ENCODE data around the gene NAP1L4.

Gene NAP1L4

GRCh38 chr11:2934611-2935239 is 57.4 kb downstream of the NAP1L4 start:
- DNase-seq (ENCODE audit: low read depth), result no peak

- DNase-seq (ENCODE audit: low read depth), result no peak
Measured at GRCh38 chr11:2934021-2934550, 58.0 kb downstream of the NAP1L4 start.

DNA sequence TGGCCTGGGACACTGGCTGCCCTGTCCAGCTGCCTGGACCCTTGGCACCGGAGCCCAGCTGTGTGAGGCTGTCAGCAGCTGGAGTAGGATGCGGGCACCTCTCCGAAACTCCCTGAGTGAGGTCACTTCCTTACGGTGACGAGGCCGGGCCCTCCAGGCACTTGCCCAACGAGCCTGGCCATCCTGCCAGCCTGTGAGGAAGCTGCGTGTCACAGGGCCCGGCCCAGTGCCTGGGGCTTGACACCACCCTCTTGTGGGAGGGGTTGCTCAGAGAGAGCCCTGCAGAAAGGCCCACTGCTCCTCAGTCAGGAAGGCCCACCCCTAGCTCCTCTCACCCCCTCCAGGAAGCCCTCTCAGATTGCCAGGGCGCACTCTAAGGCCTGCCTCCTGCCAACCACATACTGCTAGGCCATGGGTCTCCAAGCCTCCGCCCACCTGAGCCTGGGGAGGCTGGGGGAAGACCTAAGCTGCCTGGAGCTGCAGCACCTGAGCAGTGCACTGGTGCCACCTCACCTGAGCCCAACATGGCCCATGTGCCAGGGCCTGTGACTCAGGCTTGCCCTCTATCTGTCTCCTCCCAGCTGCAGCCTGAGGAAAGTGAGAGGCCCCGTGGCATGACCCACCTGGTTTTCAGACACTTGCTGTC is 58.6 kb downstream of the NAP1L4 start:
- no peak for DNase-seq (ENCODE audit: low read depth)

GRCh38 chr11:2932850-2933251 is 59.3 kb downstream of the NAP1L4 start:
- no peak for DNase-seq (ENCODE audit: low read depth)

DNA sequence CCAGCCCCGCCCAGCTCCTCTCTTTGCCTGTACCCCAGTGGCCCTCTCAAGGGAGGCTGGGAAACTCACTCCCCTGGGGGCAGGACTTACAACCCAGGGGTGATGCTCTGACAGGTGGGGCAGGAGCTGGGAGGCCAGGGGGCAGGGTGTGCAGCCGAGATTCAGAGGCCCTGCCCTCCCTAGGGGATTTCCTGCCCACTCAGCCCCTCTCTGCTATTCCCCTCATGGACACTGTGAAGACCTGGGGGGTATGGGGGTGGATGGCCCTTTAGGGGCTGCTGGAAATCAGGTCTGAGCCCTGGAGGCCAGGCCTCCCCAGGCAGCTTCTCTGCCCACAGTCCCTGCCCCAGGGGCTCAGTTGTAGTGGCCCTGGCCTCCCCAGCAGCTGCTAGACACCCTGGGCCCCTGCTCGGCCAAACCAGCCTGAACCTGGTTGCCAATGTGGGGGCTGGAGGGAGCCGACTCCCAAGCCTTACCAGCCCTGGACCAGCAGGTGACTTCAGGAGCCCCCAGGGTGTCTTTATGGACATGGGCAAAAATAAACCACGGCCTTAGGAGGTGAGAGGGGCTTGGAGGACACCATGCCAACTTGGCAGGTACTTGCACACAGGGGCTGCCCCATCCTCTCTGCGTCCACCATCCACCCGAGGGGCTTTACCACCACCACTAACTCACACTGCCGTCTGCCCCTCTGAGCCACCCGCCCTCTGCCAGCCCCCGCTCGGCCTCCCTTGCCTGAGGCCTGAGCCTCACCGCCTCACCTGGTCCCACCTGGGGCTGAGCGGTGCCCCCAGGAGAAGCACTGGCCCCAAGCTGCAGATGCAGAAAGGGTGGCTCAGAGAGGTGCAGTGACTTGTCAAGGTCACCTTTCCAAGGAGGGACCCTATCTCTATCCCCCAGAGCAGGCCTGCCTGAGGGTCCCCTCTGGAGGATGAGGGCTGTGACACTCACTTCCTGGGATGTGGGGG is 60.1 kb downstream of the NAP1L4 start:
- DNase-seq (ENCODE audit: low read depth), result no peak

DNA sequence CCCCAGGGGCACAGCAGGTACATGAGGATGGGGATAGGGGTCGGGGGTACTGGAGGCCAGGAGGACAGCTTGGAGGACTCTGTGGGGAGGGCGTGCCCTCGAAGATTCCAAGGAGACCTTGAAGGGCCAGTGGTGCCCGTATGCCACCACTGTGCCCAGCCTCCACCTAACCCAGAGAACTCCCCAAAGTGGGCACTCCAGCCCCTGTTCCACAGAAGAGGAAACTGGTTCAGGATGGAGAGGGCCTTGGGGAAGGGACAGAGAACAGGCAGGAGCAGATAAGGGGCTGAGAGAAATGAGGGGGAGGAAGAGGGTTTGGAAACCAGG is 60.7 kb downstream of the NAP1L4 start:
- DNase-seq (ENCODE audit: low read depth), result no peak

- DNase-seq (ENCODE audit: low read depth), result no peak
Measured at GRCh38 chr11:2930704-2931419, 61.3 kb downstream of the NAP1L4 start.

- no peak for DNase-seq (ENCODE audit: low read depth)
Measured at GRCh38 chr11:2929950-2930703, 62.0 kb downstream of the NAP1L4 start.

DNA sequence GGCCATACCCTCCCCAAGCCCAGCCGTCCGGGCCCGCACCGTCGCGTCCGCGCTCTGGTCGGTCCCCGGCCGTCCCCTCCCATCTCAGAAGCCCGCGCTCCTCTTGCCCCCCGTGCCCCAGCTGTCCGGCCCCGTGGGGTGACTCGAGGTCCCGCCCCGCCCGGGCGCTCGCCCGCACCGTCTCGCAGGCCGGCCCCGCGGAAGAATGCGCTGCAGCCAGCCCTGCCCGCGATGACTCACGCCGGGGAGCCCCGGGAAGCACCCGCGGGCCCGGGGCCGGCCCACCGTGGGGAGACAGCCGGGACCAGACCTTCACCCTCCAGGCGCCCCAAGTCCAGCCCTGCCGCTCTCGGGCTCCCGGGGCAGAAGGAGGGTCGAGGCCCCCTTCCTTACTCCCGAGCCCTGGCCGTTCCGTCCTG is 62.6 kb downstream of the NAP1L4 start:
- no peak for DNase-seq (ENCODE audit: low read depth)

DNA sequence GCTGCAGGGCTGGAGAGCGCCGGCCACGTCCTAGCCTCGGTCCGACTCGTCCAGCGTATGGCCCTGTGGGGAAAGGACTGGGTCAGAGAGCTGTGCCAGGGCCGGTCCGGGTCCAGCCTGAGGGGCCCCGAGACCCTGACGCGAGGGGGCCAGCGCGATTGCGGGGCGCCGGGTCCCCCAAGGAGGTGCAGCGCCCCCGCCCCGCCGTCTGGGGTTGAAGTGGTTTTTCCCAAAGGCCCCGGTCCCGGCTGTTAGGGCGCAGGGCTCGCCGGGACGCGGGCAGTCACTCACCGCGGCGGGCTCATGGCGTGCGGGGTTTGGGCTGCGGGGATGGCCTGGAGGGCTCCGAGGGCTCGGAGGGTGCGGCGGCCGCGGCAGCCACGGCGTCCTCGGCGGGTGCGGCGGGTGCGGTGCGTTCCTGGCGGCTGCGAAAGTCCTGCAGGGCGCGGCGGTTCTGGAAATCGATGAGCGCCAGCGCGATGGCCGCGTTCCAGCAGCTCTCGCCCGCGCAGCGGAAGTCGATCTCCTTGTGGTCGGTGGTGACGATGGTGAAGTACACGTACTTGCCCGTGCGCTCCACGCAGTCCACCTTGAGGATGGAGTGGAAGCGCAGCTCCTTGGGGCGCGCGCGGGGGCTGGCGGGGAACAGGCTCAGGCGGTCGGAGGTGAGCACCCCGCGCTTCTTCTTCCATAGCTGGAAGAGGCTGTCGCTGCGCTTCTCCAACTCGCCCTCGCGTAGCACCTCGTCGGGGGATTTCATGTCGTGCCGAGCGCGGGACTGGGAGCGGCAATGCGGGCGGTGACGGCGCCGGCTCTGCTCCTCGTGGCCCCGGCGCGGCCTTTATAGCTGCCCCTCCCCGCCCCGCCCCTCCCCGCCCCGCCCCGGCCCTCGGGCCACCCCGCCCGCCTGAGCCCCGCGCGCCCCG is 63.3 kb downstream of the NAP1L4 start, which contains the start of gene PHLDA2:
TSS of gene PHLDA2 (minus strand) at position 816 of the 926 bp plus-strand sequence. CDS start at position 760, 56 bp downstream.
- DNase-seq (ENCODE audit: low read depth), result no peak

DNA sequence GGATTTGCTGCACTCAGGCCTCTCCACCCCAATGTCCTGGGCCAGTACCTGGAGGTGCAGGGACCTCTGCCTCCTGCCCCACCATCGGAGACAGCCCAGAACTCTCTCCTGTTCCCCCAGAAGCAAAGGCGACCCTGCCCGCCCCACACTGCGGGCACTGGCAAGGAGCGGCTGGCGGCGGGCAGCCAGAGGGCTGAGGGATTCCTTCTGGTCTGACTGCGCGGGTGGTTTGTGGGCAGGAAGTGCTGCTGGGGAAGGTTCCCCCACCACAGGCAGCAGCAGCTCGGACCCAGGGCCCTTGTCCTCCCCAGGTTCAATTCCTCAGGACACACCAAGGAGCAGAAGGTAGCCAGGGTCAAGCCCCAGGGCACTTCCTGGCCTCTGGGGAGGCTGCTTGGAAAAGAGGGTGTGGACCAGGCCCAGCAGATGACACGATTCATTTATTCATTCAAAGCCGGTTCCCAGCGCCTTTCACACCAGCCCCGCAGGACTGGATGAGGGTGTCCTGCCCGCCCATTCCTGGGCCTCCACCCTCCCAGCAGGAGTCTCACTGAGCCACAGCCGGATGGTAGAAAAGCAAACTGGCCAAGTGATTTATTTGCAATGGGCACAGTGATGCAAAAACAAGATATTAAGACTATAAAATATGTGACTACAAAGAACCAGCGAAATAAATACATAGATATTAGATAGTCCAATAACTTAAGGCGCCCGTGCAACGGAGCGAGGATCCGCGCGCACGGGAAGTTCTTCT is 64.1 kb downstream of the NAP1L4 start:
- no peak for DNase-seq (ENCODE audit: low read depth)

DNA sequence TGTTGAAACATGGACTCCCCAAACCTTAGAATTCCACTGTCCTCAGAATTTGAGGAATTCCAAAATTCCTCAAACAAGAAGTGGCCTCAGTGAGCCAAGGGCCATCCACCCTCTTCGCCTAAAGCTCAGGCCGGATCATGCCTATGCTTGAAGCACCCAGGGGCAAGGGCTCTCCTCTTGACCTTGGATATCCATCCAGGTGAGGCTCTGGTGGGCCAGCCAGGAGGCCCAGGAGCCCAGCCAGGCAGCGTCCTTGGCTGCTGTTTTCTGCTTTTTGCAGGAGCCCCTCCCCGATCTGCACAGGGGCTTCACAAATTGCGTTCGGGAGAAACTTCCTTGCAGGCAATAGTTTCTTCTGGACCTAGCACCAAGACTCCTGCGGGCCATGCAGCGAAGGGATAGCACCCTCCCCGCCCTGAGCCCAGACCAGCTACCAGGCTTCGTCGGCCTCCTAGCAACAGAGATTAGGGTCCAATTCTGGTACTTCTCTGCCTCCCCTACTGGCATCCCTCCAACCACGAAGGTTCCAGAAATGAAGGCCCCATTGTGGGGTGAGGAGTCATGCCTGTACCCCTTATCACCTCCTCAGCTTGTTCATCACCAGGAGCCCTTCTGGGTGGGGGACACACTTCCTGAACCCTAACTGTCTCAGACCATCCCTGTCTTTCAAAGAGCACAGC is 64.9 kb downstream of the NAP1L4 start:
- no peak for DNase-seq (ENCODE audit: low read depth)

DNA sequence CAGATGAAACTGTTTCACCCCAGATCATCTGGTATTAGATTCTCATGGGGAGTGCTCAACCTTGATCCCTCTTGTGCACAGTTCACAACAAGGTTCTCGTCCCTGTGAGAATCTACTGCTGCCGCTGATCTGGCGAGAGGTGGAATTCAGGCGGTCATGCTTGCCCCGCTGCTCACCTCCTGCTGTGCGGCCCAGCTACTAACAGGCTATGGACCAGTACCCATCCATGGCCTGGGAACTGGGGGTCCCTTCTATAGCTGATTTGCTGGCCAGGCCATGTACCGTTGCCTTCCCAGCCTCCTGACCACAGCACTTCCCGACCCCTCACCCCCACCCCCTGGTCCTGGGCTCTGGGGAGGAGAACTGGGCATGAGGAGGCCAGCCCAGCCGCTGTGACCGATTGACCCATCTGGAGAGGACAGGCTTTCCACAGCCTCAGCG is 65.5 kb downstream of the NAP1L4 start:
- DNase-seq (ENCODE audit: low read depth), result no peak

DNA sequence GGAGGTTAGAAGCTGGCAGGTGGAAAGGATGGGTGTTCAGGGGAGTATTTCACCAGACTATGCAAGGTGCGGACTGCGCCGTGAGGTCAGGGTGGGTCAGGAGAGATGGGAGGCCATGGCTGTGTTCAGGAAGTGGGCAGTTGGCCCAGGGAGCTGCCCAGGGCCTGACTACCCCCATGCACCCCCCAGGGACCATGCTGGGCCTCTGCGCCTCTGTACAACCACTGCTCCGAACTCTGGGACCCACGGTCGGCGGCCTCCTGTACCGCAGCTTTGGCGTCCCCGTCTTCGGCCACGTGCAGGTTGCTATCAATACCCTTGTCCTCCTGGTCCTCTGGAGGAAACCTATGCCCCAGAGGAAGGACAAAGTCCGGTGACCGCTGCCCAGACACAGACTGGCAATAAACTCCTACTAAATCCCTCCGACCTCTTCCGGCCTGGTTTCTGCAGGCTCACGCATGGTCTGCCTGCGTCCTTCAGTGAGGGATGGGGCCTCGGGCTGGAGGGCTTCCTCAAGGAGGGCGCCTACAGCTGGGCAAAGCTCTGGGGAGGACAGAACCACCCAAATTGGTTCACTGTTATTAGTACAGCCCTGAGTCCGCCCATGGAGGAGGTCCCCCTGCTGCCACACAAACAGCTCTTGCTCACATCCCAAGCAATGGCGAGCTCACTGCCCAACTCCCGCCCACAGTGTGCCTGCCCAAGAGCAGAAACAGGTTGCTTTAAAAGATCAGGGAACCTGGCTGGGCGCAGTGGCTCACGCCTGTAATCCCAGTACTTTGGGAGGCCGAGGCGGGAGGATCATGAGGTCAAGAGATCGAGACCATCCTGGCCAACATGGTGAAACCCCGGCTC is 67.1 kb downstream of the NAP1L4 start:
- no peak for DNase-seq (ENCODE audit: low read depth)

GRCh38 chr11:2924381-2924780 is 67.7 kb downstream of the NAP1L4 start:
- DNase-seq (ENCODE audit: low read depth), result no peak

- no peak for DNase-seq (ENCODE audit: low read depth)
Measured at GRCh38 chr11:2923446-2924375, 68.4 kb downstream of the NAP1L4 start.

DNA sequence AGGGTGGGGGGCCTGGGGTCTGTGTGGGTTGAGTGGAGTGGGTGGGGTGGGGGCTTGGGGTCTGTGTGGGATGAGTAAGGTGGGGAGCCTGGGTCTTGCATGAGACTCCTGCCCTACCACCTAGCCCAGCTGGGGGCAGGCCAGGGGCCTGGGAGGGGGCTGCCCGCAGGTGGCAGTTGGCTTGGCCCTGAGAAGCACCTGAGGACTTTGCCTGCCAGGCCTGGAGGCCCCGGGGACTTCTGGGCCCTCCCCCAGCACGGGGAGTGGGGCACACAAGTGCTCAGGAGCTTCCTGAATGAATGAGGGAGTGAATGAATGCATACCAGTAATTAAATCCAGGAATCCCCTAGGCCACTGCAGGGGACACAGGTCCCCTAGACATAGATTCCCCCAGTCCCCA is 69.5 kb downstream of the NAP1L4 start:
- DNase-seq (ENCODE audit: low read depth), result no peak

All from activated gamma-delta T cell treated with anti-CD3 and anti-CD28 coated beads, Interleukin-2, amount 50 U/mL, for 16 hours (primary cell).